ENCODE results near the gene HLA-DRB5.
"Not testable (repeated sequence)": the region's sequence is repeated elsewhere in the genome, so short reads cannot be mapped to it uniquely, and the experiment has no call there.

HLA-DRB5 gene

GRCh38 chr6:32529697-32530430 is at the start of gene HLA-DRB5:
HLA-DRB5 (minus strand) TSS chr6:32530287; CDS start chr6:32530224, 63 bp downstream.
- DNase-seq = no peak

GRCh38 chr6:32578962-32579361 is 48.9 kb upstream of the HLA-DRB5 start:
- DNase-seq = no peak

GRCh38 chr6:32577493-32577892 is 47.4 kb upstream of the HLA-DRB5 start:
- DNase-seq = not testable (repeated sequence)

GRCh38 chr6:32576250-32576649 is 46.2 kb upstream of the HLA-DRB5 start:
- no peak for DNase-seq

GRCh38 chr6:32570363-32570905 is 40.3 kb upstream of the HLA-DRB5 start:
- DNase-seq = no peak

GRCh38 chr6:32568561-32568960 is 38.5 kb upstream of the HLA-DRB5 start:
- DNase-seq = no peak

- no peak for DNase-seq
Measured at GRCh38 chr6:32566957-32567356, 36.9 kb upstream of the HLA-DRB5 start.

- no peak for DNase-seq
Measured at GRCh38 chr6:32565511-32565910, 35.4 kb upstream of the HLA-DRB5 start.

- DNase-seq = no peak
Measured at GRCh38 chr6:32562940-32563339, 32.9 kb upstream of the HLA-DRB5 start.

- no peak for DNase-seq
Measured at GRCh38 chr6:32559747-32560146, 29.7 kb upstream of the HLA-DRB5 start.

GRCh38 chr6:32558426-32559057 is 28.5 kb upstream of the HLA-DRB5 start:
- DNase-seq = no peak

- DNase-seq = no peak
Measured at GRCh38 chr6:32554116-32554965, 24.3 kb upstream of the HLA-DRB5 start.

- DNase-seq = no peak
Measured at GRCh38 chr6:32553037-32553742, 23.1 kb upstream of the HLA-DRB5 start.

- DNase-seq = no peak
Measured at GRCh38 chr6:32551410-32551809, 21.3 kb upstream of the HLA-DRB5 start.

- no peak for DNase-seq
Measured at GRCh38 chr6:32539839-32540238, 9.8 kb upstream of the HLA-DRB5 start.

GRCh38 chr6:32530431-32530793 is 325 bp upstream of the HLA-DRB5 start:
- not testable (repeated sequence) for DNase-seq

GRCh38 chr6:32522302-32523047 is 7.6 kb downstream of the HLA-DRB5 start:
- no peak for DNase-seq

GRCh38 chr6:32519910-32520258 is 10.2 kb downstream of the HLA-DRB5 start:
- no peak for DNase-seq

GRCh38 chr6:32519118-32519909 is 10.8 kb downstream of the HLA-DRB5 start:
- no peak for DNase-seq

- no peak for DNase-seq
Measured at GRCh38 chr6:32517654-32518445, 12.2 kb downstream of the HLA-DRB5 start.
